Kidney epithelial cell (primary cell): ENCODE results near the gene AMOTL1. TPM values are rescaled to one million over a fixed set of nuclear protein-coding genes. Genes with fewer than 3 reads are reported as not detected.
A peak's percentile ranks its signal among the peaks of the same experiment; 100 is the strongest.

Source experiments
- DNase-seq: peaks from one replicate; pipeline ENCODE4 v3.0.0-alpha.2; 2010; ENCODE audit warnings: low read depth
- H3K27me3 ChIP-seq: 2 replicates; pipeline ENCODE4 v1.6.0; 2011; ENCODE audit warnings: low read length; ENCODE audit not compliant: control insufficient read depth, insufficient read depth
- H3K36me3 ChIP-seq: 2 replicates; pipeline ENCODE4 v1.5.1; 2011; ENCODE audit warnings: low read length; ENCODE audit not compliant: control insufficient read depth, insufficient read depth
- H3K4me3 ChIP-seq: 2 replicates; pipeline ENCODE4 v1.5.1; 2011; ENCODE audit warnings: low read depth, mild to moderate bottlenecking, control low read depth, low read length
- total RNA-seq: library from RNA; depleted of rRNA; stranded (reverse); fragments of >200 nt; gene quantifications from 2 replicates; pipeline ENCODE4 v1.2.3, GENCODE V29; 2015
- TF ChIP-seq, protein P1 (sequence below): IDR thresholded peaks from 2 replicates; pipeline ENCODE4 v1.5.1; 2011; ENCODE audit warnings: mild to moderate bottlenecking, moderate library complexity, low read length, control low read depth, inconsistent platforms; ENCODE audit not compliant: insufficient read depth, poor library complexity, severe bottlenecking

The AMOTL1 gene
- total RNA-seq, 1 donor from 2014 or later, result 48.8 TPM

- DNase-seq, result no peak
- TF ChIP-seq, protein P1, sequence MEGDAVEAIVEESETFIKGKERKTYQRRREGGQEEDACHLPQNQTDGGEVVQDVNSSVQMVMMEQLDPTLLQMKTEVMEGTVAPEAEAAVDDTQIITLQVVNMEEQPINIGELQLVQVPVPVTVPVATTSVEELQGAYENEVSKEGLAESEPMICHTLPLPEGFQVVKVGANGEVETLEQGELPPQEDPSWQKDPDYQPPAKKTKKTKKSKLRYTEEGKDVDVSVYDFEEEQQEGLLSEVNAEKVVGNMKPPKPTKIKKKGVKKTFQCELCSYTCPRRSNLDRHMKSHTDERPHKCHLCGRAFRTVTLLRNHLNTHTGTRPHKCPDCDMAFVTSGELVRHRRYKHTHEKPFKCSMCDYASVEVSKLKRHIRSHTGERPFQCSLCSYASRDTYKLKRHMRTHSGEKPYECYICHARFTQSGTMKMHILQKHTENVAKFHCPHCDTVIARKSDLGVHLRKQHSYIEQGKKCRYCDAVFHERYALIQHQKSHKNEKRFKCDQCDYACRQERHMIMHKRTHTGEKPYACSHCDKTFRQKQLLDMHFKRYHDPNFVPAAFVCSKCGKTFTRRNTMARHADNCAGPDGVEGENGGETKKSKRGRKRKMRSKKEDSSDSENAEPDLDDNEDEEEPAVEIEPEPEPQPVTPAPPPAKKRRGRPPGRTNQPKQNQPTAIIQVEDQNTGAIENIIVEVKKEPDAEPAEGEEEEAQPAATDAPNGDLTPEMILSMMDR, result no peak
- Histone ChIP-seq H3K4me3 (no peak overlapping the region), H3K27me3 (no peaks in the 10 kb centered on the region), H3K36me3 (peaks cover 1% of the 10 kb centered on the region)
Measured at GRCh38 chr11:94871491-94872185, 103.5 kb downstream of the AMOTL1 start.

- H3K4me3 ChIP-seq, result no peak overlapping the region
- peaks cover 1% of the 10 kb centered on the region for H3K36me3 ChIP-seq
- no peaks in the 10 kb centered on the region for H3K27me3 ChIP-seq
- no peak for DNase-seq
- TF ChIP-seq, protein P1, result no peak
Measured at GRCh38 chr11:94873916-94874540, 105.9 kb downstream of the AMOTL1 start.

DNA sequence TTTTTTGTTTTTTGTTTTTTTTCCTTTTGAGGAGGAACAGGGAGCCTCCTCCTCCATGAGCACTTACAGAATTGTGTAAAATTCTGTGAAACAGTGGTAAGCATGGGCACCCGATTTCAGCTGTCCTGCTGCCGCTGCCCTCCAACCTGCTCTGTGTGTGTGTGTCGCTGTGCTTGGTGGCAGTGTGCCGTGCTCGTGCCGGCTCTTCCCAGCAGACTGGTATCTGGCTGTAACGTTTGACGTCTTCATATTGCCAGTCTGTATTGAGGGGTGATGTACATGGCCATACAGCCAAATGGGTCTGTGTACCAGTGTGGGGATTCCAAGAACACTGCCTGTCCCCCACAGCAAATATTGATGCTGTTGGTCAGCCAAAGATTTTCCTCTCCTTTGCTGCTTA lies 108.1 kb downstream of the AMOTL1 start:
- DNase-seq, result no peak
- Histone ChIP-seq H3K36me3 (peaks cover 1% of the 10 kb centered on the region), H3K27me3 (no peaks in the 10 kb centered on the region), H3K4me3 (no peak overlapping the region)
- TF ChIP-seq, protein P1, result no peak

DNA sequence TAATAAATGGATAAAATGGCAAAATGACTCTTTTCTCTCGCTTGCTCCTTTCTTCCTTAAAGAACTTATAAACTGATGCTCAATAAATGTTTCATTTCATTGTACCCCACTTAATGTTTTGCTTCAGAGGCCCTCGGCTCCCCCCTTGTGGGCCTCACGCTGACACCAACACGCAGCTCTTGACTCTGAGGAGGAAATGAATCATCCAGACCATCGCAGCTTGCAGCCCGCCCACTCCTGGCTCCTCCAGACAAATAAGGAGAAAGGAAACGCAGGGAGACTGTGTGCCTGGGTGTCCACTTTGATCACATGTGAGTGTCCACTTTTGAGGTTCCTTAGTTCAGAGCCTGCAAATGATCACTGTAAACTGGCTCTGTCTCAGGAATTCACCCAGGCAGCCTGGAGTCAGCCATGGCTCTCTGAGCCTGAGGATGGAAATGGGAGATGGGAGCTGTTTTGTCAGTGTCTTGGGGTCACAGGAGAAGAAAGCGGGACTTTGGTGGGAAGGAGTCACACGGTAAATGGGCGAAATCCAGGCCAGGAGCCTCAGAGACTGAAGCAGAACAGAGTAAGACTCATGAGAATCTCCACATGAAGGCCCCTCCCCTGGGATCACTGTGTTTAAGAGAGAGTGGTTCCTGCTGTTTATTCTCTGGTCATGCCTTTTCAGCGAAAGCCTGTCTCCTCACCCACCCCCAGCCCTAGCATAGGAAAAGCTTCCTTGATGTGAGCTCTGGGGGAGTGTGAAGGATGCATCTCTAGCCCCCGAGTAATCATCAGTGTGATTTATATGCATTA lies 108.7 kb downstream of the AMOTL1 start:
- DNase-seq, result peak; percentile 89
- H3K27me3 ChIP-seq, result no peaks in the 10 kb centered on the region
- no peak overlapping the region for H3K4me3 ChIP-seq
- TF ChIP-seq, protein P1, result peak; percentile 28
- H3K36me3 ChIP-seq, result peaks cover 1% of the 10 kb centered on the region

GRCh38 chr11:94877443-94878200 lies 109.5 kb downstream of the AMOTL1 start:
- Histone ChIP-seq H3K36me3 (no peaks in the 10 kb centered on the region), H3K27me3 (no peaks in the 10 kb centered on the region), H3K4me3 (no peak overlapping the region)
- TF ChIP-seq, protein P1, result no peak
- no peak for DNase-seq
